ENCODE data around the gene ATP2B3.
"Not testable (repeated sequence)": the region's sequence is repeated elsewhere in the genome, so short reads cannot be mapped to it uniquely, and the experiment has no call there.

DNA sequence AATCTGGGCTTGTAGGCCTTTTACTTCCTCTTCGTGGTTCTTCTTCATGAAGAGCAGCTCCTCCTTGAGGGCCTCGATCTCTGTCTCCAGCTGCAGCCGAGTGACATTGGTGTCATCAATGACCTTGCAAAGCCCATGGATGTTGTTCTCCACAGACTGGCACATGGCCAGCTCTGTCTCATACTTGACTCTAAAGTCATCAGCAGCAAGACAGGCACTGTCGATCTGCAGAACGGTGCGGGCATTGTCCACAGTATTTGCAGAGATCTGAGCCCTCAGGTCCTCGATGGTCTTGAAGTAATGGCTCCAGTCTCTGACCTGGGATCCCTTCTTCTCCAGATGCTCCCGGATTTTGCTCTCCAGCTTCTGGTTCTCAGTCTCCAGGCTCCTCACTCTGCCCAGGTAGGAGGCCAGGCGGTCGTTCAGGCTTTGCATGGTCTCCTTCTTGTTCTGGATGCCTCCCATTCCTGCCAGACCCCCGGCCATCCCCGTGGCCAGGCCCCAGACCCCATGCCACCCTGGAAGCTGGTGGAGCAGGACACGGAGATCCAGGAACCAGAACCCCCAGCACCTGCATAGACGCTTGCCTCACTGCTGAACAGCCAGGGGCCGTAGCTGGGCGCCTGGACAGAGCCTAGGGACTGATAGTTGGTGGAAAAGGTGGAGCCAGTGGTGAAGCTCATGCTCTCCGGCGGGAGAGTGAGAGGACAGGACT, 87.4 kb downstream of the ATP2B3 start:
- TF ChIP-seq, protein P1, sequence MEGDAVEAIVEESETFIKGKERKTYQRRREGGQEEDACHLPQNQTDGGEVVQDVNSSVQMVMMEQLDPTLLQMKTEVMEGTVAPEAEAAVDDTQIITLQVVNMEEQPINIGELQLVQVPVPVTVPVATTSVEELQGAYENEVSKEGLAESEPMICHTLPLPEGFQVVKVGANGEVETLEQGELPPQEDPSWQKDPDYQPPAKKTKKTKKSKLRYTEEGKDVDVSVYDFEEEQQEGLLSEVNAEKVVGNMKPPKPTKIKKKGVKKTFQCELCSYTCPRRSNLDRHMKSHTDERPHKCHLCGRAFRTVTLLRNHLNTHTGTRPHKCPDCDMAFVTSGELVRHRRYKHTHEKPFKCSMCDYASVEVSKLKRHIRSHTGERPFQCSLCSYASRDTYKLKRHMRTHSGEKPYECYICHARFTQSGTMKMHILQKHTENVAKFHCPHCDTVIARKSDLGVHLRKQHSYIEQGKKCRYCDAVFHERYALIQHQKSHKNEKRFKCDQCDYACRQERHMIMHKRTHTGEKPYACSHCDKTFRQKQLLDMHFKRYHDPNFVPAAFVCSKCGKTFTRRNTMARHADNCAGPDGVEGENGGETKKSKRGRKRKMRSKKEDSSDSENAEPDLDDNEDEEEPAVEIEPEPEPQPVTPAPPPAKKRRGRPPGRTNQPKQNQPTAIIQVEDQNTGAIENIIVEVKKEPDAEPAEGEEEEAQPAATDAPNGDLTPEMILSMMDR (IDR thresholded peaks at IDR 0.05; ENCODE audit: low read length): not testable (repeated sequence)
- TF ChIP-seq EZH2 (IDR thresholded peaks at IDR 0.05; ENCODE audit: borderline replicate concordance, low read length): not testable (repeated sequence)

Measured in OCI-LY1 (cell line).